Esophagus mucosa (tissue), 1 donor: ENCODE data around the gene SVIL. TPM values are rescaled to one million over a fixed set of nuclear protein-coding genes. Genes with fewer than 3 reads are reported as not detected.
"Not testable (repeated sequence)": the region's sequence is repeated elsewhere in the genome, so short reads cannot be mapped to it uniquely, and the experiment has no call there.

Experiments
- ATAC-seq: fragments of 200-7000 bp; cut with Tn5 transposase; one replicate; pipeline ENCODE4 v1.9.1; 2020
- total RNA-seq: library from RNA; stranded (reverse); gene quantifications from one replicate; pipeline ENCODE4 v1.2.4, GENCODE V29; 2023
- donor health status: DM: yes; HTN: yes; CAD: no.

SVIL gene
- total RNA-seq, 1 donor from 2014 or later: 79.6 TPM

DNA sequence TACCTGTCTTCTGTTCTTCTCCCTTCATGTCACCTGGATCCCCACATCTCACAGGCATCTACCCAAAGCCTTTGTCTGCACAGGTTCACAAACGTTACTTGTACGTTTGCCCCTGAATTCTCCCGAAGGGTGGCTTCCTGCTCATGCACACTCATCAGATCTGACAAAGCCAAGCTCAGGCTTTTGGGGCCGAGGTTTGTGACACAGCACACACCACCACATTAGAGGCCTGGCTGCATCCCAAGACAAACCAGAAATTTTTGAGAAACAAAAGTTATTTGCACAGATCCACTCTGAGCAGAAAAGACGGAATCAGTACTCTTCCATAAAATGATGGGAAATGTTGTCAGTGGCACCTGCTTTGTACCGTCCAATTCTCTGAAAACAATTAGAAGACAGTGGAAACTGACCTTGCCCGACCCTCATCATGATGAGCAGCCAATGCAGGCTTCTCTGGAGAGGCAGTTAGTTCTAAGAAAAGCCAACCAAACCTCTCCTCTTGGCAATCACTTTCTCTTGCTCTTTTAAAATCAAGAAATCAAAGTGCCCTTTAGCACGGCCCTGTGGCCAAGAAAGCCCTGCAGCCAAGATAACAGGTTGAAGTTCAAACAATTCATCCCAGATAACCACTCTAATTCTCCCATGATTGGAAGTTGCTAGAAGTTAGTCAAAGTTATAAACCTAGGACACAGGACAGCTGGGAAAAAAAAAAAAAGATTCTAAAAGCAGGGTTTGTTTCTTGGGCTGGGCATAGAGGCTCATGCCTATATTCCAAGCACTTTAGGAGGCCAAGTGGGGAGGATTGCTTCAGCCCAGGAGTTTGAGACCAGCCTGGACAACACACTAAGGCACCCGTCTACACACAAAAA lies 13.6 kb upstream of the SVIL start:
- no peak for ATAC-seq

DNA sequence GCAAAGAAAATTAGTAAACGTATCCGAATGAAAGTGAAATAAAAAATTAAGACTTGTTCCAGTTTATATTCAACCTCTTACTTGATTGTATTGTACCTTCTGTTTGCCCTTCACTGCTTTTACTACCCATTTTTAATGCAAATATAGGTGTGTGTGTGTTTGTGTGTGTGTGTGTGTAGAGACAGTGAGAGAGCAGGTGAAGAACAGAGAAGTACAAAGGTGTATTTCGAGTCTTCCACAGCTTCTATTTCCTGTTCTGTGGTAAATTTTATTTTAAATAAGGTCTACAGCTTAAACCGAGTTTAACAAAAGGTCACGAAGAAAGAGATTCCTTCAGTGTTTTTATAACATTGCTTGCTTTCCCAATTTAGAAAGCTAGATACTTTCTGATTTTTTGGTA lies 12.7 kb upstream of the SVIL start:
- ATAC-seq: no peak

DNA sequence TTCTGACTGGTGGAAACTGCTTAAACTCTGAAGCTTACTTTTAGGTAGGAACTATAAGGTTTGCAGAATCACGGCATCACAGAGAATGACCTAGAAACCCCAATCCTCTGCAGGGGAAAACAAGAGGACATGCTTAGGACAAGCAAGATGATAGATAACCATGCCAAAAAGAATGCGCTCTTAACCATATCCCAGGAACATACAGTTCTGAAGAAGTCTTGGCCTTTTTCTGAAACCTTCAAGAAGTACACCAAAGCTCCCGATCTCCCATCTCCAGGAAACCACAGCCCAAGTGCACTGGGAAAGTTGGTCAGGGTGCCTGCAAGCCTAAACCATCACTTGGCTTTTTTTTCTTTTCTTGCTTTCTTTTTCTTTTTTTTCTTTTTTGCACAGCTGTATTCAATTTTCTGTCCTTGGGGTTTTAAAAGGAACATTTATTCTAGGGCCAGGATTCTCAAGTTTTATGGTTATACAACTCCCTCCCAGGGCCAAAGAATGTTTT lies 12.2 kb upstream of the SVIL start:
- ATAC-seq: peak; percentile 12

DNA sequence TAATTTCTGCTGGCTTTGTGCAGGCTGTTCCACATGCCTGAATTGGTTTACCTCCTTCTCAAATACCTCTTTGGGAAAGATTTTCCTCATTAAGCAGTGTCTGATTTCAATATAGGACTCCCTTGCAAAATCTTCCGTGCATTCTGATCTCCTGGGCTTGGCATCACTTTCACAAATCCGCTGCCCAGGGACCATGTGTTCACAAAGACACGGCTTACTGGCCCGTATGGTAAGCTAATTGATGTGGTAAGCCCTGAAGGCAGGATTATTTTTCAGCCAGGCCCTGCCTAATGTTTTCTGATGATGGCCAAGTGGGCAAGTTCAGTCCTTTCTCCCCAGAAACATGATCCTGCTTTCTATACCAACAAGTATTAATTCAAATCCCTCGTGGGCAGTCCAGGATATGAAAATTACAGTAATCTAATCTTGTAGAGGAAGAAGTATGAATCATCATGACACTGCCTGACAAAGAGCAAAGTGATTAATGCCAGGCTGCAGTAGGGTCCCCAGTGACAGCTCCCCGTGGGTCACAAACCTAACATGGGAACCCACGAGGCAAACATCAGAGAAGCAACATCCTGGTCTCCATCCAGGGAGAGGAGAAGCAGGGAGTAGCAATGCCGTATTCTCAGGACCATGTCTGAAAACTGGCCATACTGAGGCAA lies 11.6 kb upstream of the SVIL start:
- ATAC-seq: peak; percentile 68

DNA sequence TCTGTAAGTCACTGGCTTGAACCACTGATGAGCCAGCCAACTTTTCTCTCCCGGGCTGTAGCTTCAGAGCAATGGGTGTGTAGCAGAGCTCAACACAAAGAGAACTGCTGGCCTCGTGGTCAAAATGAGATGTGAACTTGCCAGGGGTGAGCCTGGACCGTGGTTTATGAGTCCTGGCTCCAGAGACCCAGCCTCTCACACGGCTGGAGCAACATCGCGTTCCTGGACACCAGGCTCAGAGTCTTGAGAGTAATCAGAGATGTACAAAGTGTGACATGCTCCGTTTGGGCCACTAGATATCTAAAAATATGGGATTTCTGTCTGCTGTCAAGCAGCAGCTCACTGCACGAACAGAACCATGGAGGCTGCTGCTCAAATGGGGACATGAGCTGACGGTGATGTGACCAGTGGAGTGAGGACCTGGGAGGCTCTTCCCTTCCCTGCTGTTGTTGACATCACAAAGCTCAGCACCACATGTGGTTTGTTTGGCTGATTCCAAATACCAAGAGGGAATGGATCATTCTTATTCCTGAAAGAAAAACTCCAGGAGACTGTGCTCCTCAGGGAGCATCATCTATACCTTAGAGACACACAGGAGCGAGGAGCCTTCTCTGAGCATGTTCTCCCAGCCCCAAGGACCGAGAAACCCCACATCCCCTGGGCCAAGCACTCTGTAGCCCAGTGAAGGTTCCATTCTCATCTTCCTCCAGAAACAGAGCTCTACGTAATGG lies 9.2 kb upstream of the SVIL start:
- ATAC-seq: no peak

DNA sequence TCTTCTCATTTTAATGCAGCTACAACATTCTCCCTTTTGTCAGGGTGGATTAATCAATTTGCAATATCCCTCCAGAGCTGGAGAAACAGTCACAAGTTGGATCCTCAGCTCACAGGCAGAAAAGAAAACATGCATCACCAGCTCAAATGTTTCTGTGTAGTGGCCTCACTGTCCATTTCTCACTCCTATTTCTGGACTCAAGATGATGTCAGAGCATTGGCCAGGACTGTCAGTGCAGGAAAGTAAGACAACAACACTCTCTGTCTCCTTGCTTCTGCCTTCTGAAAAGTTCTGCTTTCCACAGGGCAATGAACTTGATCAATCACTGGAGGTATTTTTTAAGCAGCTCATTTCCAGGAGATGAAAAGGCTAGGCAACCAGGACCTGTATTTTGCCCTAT lies 8.2 kb upstream of the SVIL start:
- no peak for ATAC-seq

DNA sequence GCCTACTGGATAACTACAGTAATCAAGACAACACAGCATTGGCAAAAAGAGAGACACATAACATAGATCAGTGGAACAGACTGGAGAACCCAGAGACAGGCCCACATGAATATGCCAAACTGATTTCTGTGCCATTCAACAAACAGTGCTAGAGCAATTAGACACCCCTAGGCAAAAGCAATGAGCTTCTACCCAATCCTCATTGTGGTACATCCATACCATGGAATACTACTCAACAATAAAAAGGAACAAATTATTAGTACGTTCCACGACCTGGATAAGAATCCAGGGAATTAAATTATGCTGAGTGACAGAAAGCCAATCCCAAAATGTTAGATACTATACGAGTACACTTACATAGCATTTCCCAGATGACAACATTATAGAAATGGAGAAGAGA lies 2.8 kb upstream of the SVIL start:
- no peak for ATAC-seq

DNA sequence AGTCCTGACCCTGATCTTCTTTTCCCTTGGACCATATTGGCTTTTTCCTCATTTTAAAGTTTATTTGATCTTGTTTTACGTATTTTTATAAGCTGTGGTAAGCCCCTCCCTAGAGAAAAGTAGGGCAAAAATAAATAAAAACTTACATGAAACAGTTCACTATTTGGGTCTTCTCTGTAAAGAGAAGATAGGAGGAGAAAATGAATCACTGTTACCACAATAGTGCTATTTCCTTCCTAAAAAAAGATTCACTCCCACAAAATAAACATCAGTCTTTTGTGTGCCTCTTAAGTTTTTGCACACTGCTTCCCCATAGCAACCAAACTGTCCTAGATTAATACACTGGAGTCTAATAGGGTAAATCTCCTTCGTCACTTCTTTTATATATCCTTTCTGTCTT lies 1.4 kb upstream of the SVIL start:
- peak; percentile 44 for ATAC-seq

DNA sequence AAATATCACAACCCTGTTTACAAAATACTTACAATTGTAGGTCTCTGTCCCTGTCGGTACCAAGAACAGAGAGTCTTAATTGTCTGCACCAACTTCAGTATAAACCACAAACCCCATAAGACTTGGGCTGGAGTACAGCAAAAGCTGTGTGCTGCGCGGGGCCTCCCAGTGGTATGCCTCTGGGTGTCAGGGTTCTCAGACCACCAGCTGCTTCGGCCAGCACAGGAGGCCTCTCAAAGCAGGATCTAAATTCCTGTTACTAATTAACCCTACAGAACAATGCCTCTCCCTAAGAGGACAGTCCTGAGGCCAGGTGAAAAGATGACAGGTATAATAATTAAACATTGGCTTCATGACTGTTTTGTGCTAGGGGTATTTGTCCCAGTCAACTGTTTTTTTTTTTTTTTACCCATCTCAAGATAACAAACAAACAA lies 957 bp upstream of the SVIL start:
- peak; percentile 23 for ATAC-seq

DNA sequence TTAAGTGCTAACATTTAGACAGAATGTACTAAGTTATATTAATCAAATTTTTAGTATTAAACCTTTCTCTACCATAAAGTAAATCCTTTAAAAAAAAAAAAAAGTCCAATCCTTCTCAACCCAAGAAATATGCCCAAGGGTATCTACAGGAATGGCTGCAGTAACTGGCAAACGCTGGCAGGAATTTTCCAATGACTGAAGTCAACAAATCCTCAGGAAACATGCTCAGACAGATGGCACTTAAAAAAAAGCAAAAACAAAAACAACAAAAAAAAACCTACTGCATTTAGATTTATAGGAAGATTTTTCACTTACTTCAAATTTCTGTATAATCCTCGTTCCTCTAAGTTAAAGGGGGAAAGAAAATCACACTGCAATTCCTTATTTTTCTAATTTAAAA lies 666 bp downstream of the SVIL start:
- no peak for ATAC-seq

DNA sequence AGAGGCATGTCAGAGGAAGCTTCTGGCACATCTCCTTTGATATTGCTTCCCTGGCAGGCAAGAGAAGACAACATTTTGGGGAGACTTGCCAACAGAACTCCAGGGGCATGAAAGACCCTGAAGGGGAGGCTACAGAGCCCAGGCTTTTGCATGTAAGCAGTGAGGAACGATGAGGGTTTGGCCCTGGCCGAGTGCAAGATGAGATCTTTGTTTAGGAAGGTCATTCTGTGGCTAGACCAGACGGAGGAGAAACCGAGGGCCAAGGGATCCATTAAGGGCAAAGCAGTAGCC lies 3.8 kb downstream of the SVIL start:
- ATAC-seq: no peak

DNA sequence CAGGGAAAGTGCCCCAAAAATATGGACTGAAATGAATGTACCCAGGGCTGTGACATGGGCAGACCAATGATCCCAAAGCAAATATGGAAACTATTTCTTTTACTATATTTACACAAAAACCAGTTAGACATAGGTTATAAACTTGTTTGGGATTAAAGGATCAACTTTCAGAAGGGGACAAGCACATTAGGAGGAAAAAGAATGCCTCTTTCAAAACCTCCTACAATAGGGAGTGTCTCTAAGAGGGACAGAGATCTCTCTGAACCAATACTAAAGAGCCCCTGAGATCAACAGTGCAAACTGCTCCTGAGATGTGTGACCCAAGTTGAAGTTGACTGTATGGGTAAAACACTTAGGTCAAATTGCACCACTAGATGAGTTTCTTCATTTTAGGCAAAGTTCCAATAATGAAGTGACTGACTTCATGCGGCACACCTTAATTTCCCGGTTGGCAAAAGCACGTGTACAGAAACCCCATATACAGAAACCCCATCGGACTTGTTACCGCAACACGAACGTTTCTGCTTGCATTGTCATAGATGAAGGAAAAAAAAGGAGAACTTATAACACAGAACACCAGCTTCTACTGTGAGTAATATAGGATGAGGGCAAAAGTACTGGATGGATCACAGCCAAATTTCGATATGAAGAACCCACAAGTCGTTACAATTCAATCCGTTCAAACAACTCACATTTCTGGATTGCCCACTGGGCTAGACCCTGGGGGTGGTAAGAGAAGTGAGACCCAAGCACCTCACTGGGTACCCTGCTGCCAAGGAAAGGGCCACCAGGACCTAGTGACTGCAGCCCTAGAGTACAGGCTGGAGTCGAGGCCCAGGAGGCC lies 4.3 kb downstream of the SVIL start:
- peak; percentile 87 for ATAC-seq

DNA sequence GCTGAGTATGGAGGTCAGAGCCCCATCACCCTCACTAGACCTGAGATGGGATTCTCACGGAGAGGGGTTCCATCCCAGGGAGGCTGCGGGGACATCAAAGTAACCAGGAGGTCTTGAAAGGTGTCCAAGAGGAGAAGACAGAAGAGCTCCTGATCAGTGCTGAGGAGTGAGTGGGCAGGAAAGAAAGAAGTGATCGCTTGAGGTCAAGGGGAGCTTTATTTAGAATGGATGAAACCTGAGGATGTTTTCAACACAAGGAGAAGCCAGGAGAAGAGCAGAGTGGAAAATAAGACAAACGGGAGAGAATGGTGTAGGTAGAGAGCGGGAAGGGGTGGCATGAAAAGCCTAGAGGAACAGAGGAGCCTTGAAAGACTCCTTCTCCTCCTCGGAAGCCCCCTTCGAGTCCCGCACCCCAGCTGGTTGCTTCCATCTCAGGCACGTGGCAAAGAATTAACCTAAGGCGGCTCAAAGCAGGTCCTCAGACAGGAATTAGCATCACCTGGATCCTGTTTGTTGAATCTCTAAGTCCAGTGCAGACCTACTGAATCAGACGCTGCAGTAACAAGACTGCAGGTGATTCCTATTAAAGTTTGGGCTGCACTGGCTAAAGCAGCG lies 5.8 kb downstream of the SVIL start:
- ATAC-seq: no peak

DNA sequence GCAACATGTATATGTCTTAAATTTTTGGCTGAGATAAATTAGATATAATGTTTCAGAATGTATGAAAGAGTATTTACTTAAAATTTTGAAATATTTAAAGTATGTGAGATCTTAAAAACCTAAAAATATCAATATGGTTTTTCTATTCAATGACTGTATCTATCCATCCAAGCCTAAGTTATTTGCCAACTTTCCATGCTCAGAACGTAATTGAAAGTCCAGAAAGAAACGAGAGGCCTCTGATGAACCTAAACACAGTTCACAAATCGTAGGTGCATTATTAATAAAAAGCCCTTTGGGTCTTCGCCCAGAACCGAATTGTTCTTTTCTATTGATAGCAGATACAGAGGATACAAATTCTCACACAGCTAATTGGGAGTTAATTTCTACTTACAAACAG lies 6.5 kb downstream of the SVIL start:
- no peak for ATAC-seq

DNA sequence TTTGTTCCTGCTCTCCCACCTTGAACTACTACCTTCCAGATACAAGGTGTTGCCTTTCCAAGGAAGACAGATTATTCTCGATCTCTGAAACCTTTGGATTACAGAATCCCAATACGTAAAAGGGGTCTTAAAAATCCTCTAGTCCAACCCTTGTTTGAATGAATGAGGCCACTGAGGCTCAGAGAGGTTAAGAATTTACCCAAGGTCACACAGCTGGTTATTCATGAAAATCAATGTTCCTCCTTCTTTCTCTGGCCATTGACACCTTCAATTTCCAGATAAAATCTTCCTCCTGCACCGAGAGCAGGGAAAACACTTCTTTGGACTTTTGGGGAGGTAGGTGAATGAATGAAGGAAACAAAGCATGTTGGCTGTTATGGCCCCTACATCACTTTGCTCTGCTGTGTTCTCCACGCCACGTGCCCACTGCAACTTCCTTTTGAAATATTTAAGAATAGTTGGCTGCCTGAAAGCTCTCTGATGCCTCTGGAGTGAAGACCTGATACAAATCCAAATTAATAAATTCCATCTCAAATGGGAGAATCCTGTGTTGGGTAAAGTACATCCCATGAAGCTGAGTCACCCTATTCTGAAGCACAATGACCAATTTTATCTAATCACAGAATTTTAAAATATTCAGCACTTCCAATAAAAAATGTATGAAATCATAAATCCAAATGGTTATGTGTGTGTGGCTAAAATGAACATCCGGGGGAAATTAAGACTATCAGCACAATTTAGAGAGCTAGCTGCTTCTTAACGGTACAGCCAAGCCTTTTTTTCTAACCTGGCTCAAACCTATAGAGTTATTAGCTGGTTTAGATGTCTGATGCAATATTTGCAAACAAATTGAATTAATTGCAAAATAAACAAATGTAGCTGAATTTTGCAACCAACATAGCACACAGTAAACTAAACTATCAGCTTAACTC lies 7.3 kb downstream of the SVIL start:
- ATAC-seq: no peak

DNA sequence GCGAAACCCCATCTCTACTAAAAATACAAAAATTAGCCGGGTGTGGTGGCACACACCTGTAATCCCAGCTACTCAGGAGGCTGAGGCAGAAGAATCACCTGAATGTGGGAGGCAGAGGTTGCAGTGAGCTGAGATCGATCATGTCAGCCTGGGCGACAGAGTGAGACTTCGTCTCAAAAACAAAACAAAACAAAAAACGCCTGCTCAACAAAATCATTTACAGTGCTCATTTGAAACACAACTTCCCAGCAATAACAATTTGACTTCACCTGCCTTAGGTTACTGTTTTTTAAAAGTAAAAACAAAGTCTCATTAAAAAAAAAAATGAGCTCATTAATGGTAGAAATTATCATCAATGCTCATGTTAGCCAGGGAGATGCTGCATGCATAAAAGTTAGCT lies 10.4 kb downstream of the SVIL start:
- ATAC-seq: not testable (repeated sequence)

DNA sequence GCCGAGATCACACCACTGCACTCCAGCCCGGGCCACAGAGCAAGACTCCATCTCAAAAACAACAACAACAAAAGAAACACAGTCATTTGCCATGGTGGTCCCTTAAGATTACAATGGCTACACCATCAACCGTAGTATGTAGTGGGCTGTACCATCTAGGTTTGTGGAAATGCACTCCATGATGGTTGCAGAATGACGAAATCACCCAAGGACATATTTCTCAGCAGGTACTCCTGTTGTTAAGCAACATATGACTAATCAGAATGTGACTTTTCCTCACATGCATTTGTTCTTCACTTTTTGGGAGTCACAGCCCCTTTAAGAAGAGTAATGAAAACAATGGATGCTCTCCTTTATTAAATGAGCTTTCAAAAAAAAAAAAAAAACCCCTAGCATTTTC lies 11.0 kb downstream of the SVIL start:
- ATAC-seq: peak; percentile 56

DNA sequence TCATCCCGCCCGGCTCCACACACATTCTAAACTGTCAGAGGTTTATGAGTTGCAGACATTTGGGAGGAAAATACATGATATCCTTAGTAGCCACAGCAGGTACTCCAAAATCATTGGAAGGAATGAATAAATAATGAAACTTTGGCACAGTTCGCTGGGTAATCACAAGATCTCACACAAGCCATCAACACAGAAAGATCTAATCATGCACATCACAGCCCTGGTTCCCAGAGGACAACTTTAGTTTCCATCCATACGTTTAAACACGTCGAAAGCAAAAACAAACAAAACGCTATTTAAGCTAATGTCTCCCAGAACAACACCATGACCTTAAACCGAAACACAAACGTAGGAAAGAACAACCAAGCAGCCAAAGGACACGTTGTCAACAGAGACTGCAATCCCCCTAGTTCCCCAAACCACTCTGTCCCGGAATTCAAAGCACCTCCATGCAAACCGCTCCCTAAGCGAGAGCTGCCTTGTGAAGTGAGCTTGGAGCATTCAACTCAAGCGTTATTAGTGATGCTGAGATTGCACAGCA lies 12.3 kb downstream of the SVIL start:
- no peak for ATAC-seq

DNA sequence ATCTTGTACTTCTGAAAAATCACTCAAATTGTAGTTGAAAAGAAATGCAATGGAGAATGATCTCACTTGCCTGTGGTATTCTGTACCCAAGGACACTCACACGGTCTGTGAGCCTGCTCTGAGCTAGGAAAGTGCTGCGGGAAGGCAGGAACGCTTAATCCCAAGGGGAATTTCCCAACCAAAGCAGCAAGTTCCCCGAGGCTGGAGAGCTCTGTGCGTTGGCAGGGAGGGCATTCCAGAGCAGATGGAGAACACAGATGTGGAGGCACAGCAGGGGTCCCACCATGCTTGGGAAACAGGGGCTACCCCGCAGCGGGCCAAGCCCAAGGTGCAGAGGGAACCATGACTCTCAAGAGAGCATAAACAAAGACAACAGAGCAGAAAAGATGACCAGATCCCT lies 13.6 kb downstream of the SVIL start:
- peak; percentile 74 for ATAC-seq

DNA sequence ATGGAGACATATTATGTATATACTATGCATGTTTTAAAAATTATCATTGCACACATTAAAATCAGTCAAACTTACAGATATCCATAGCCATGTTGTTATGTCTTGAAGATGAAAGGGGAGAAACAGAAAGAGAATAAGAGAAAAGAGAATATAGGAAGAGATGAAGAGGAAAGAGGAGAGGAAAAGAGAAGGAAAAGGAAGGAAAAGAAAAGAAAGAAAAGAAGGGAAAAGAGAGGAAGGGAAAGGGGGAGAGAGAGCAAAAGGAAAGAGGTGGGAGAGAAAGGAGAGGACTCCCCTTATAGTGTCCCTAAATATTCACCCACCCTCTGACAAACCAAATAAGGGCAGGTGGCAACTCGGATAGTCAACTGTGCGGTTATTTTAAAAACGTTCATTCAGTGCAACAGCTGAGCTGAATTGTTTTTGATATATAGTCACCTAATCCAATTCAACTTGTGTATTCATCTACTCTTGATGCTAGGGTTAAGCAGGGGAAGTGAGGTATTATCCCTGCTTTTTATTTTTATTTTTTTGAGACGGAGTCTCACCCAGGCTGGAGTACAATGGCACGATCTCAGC lies 14.6 kb downstream of the SVIL start:
- ATAC-seq: no peak
